IPS-20b (cell line): Measurements from ENCODE around the gene NEU1.
"Not testable (repeated sequence)": the region's sequence is repeated elsewhere in the genome, so short reads cannot be mapped to it uniquely, and the experiment has no call there.

Source experiments
- H3K27ac ChIP-seq: one replicate; pipeline ENCODE4 v1.5.1; 2013; ENCODE audit warnings: low read length
- H3K27me3 ChIP-seq: 2 replicates; pipeline ENCODE4 v1.6.1; 2013; ENCODE audit warnings: mild to moderate bottlenecking, low read length, inconsistent platforms; ENCODE audit not compliant: insufficient read depth
- H3K36me3 ChIP-seq: 2 replicates; pipeline ENCODE4 v1.6.1; 2013; ENCODE audit warnings: low read depth, mild to moderate bottlenecking, inconsistent platforms, low read length, moderate library complexity; ENCODE audit not compliant: insufficient read depth
- H3K4me1 ChIP-seq: 2 replicates; pipeline ENCODE4 v1.6.1; 2013; ENCODE audit warnings: mild to moderate bottlenecking, control low read depth, inconsistent platforms, low read length, moderate library complexity; ENCODE audit not compliant: insufficient read depth
- H3K4me3 ChIP-seq: 2 replicates; pipeline ENCODE4 v1.5.1; 2013; ENCODE audit warnings: mild to moderate bottlenecking, low read length, inconsistent platforms
- H3K9ac ChIP-seq: 2 replicates; pipeline ENCODE4 v1.6.1; 2013; ENCODE audit warnings: low read depth, mild to moderate bottlenecking, inconsistent platforms, low read length, moderate library complexity
- H3K9me3 ChIP-seq: 2 replicates; pipeline ENCODE4 v1.6.1; 2013; ENCODE audit warnings: mild to moderate bottlenecking, low read depth, low read length, inconsistent platforms; ENCODE audit not compliant: insufficient read depth

NEU1 gene

DNA sequence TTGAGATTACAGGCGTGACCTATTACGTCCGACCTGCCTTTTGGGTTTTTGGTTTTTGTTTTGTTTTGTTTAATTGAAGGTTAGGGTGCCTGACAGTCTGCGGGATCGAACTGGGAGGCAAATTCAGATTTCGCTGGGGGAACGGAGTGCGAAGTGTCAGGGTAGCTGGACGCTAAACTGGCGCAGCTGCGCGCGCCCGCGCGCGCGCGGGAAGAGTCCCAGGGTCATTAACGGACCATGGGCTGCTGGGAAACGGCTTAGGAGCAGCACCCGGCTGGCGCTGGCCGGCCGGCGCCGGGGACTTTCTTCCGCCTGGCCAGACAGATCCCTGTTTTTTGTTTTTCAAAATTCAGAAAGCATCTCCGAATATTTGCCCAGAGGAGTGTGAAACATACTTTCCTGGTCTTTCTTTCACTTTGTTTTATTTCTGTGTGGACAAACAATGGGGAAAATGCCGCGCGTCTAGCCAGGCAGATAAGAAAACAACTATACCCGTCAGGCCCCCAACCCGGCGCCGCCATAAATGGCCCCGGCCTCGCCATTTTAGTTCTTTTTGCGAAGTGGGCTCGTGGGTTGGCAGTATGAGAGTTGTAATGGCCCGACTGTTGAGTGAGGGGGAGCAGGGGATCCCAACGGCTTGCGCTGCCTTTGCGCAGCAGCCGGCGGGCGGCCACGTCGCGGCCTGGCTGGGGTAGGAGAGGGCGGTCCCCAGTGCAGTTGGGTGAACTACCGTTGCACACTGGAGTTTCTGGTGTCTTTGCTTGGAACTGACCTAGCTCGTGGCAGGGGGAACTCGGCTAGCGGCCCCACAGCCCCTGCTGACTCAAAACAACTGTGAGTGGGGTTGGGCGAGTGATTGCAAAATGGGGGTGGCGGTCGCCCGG lies 28.0 kb downstream of the NEU1 start:
- Histone ChIP-seq H3K4me3 (peak overlapping the region; percentile 91), H3K4me1 (peaks cover 8% of the 10 kb centered on the region; the same call in 1 of the 2 replicates), H3K9me3 (no peaks in the 10 kb centered on the region), H3K36me3 (peaks cover 39% of the 10 kb centered on the region), H3K27ac (peak overlapping the region; percentile 93), H3K27me3 (no peaks in the 10 kb centered on the region), H3K9ac (peak overlapping the region; percentile 99)

- Histone ChIP-seq H3K36me3 (peaks cover 9% of the 10 kb centered on the region), H3K4me1 (peaks cover 1% of the 10 kb centered on the region; the same call in 1 of the 2 replicates), H3K27me3 (no peaks in the 10 kb centered on the region), H3K9ac (peak overlapping the region; percentile 84; the same call in 1 of the 2 replicates), H3K9me3 (no peaks in the 10 kb centered on the region), H3K4me3 (peak overlapping the region; percentile 97), H3K27ac (no peak overlapping the region)
Observed at GRCh38 chr6:31831350-31832215, 31.0 kb downstream of the NEU1 start.

GRCh38 chr6:31830886-31831335 lies 31.7 kb downstream of the NEU1 start:
- no peak overlapping the region for H3K27ac ChIP-seq
- no peaks in the 10 kb centered on the region for H3K9me3 ChIP-seq
- no peaks in the 10 kb centered on the region for H3K27me3 ChIP-seq
- peak overlapping the region; percentile 97 for H3K4me3 ChIP-seq
- peaks cover 2% of the 10 kb centered on the region for H3K36me3 ChIP-seq
- peak overlapping the region; percentile 84; the same call in 1 of the 2 replicates for H3K9ac ChIP-seq
- peaks cover 5% of the 10 kb centered on the region; the same call in 1 of the 2 replicates for H3K4me1 ChIP-seq

DNA sequence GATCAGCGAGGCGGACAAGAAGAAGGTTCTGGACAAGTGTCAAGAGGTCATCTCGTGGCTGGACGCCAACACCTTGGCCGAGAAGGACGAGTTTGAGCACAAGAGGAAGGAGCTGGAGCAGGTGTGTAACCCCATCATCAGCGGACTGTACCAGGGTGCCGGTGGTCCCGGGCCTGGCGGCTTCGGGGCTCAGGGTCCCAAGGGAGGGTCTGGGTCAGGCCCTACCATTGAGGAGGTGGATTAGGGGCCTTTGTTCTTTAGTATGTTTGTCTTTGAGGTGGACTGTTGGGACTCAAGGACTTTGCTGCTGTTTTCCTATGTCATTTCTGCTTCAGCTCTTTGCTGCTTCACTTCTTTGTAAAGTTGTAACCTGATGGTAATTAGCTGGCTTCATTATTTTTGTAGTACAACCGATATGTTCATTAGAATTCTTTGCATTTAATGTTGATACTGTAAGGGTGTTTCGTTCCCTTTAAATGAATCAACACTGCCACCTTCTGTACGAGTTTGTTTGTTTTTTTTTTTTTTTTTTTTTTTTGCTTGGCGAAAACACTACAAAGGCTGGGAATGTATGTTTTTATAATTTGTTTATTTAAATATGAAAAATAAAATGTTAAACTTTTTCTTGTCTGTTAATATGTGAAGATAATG lies 32.9 kb downstream of the NEU1 start:
- H3K4me1 ChIP-seq = peaks cover 14% of the 10 kb centered on the region; the same call in 1 of the 2 replicates
- H3K27ac ChIP-seq = no peak overlapping the region
- no peaks in the 10 kb centered on the region for H3K9me3 ChIP-seq
- peak overlapping the region; percentile 84; the same call in 1 of the 2 replicates for H3K9ac ChIP-seq
- no peaks in the 10 kb centered on the region for H3K27me3 ChIP-seq
- peak overlapping the region; percentile 97 for H3K4me3 ChIP-seq
- H3K36me3 ChIP-seq = no peaks in the 10 kb centered on the region

- Histone ChIP-seq H3K27ac (peak within 1 kb of the TSS; percentile 41), H3K27me3 (no peaks in the 10 kb centered on the region), H3K36me3 (no peaks in the 10 kb centered on the region), H3K9ac (peak within 1 kb of the TSS; percentile 84; the same call in 1 of the 2 replicates), H3K4me1 (peaks cover 20% of the 10 kb centered on the region; the same call in 1 of the 2 replicates), H3K9me3 (no peaks in the 10 kb centered on the region), H3K4me3 (peak within 1 kb of the TSS; percentile 86)
Observed at GRCh38 chr6:31827286-31828079, 35.1 kb downstream of the NEU1 start, which contains the start of gene HSPA1B. Gene HSPA1B (plus strand): TSS chr6:31827738. CDS start chr6:31827951, 213 bp downstream.

DNA sequence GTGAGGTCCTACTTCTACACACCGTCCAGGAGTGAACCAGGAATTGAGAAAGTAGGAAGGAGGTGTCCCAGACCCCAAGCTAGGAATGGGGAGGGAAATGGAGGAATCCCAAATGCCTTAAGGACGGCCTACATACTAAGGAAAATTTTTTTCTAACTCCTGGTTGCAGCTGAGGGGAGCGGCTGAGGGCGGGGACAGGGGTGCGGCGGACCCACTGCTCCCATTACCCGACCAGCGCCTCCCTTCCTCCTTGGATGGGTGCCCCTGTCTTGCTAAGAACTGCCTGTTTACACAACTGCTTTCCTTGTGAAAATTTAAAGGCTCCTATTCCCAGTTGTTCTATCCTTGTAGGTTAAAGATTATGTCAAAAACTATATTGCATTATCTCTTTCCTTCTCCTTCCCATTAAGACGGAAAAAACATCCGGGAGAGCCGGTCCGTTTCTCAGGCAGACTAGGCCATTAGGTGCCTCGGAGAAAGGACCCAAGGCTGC lies 35.8 kb downstream of the NEU1 start:
- H3K27ac ChIP-seq = peak overlapping the region; percentile 41
- no peaks in the 10 kb centered on the region for H3K27me3 ChIP-seq
- H3K4me3 ChIP-seq = peak overlapping the region; percentile 75
- no peaks in the 10 kb centered on the region for H3K36me3 ChIP-seq
- no peaks in the 10 kb centered on the region for H3K9me3 ChIP-seq
- peak overlapping the region; percentile 84; the same call in 1 of the 2 replicates for H3K9ac ChIP-seq
- peaks cover 21% of the 10 kb centered on the region; the same call in 1 of the 2 replicates for H3K4me1 ChIP-seq

GRCh38 chr6:31825553-31825952 lies 37.1 kb downstream of the NEU1 start:
- Histone ChIP-seq H3K27ac (peak overlapping the region; percentile 66), H3K36me3 (no peaks in the 10 kb centered on the region), H3K4me3 (peak overlapping the region; percentile 47), H3K9me3 (no peaks in the 10 kb centered on the region), H3K9ac (peak overlapping the region; percentile 62; the same call in 1 of the 2 replicates), H3K27me3 (no peaks in the 10 kb centered on the region), H3K4me1 (peaks cover 25% of the 10 kb centered on the region; the same call in 1 of the 2 replicates)

- peaks cover 25% of the 10 kb centered on the region; the same call in 1 of the 2 replicates for H3K4me1 ChIP-seq
- H3K27me3 ChIP-seq, H3K27ac ChIP-seq, H3K36me3 ChIP-seq, H3K4me3 ChIP-seq, H3K9me3 ChIP-seq, H3K9ac ChIP-seq: not testable (repeated sequence)
Observed at GRCh38 chr6:31823592-31824196, 38.9 kb downstream of the NEU1 start.

- H3K4me1 ChIP-seq = peaks cover 29% of the 10 kb centered on the region; the same call in 1 of the 2 replicates
- H3K27me3 ChIP-seq = no peaks in the 10 kb centered on the region
- H3K4me3 ChIP-seq = peak overlapping the region; percentile 91
- no peaks in the 10 kb centered on the region for H3K9me3 ChIP-seq
- no peaks in the 10 kb centered on the region for H3K36me3 ChIP-seq
- H3K9ac ChIP-seq = peak overlapping the region; percentile 97
- peak overlapping the region; percentile 73 for H3K27ac ChIP-seq
Observed at GRCh38 chr6:31822036-31822821, 40.4 kb downstream of the NEU1 start.
